GM23248 (cell line): ENCODE results near the gene KRTDAP. TPM values are rescaled to one million over a fixed set of nuclear protein-coding genes. Genes with fewer than 3 reads are reported as not detected.

Experiments
- DNase-seq: peaks from one replicate; pipeline ENCODE4 v3.0.0-alpha.2; 2015
- H2AFZ ChIP-seq: fragments of 200-600 bp; sonication (generic); 2 replicates; pipeline ENCODE4 v1.6.1; 2016; ENCODE audit warnings: antibody characterized with exemption
- H3F3A ChIP-seq: fragments of 200-600 bp; sonication (generic); 2 replicates; pipeline ENCODE4 v1.6.1; 2016; ENCODE audit warnings: mild to moderate bottlenecking, antibody characterized with exemption, mixed run types; ENCODE audit not compliant: insufficient read depth
- H3K27ac ChIP-seq: fragments of 200-600 bp; sonication (generic); 2 replicates; pipeline ENCODE4 v1.5.1; 2016; ENCODE audit warnings: mild to moderate bottlenecking
- H3K27me3 ChIP-seq: fragments of 200-600 bp; sonication (generic); replicated peaks from 2 replicates; pipeline ENCODE4 v1.6.1; 2016; ENCODE audit warnings: mild to moderate bottlenecking; ENCODE audit not compliant: insufficient read depth
- H3K36me3 ChIP-seq: fragments of 200-600 bp; sonication (generic); 2 replicates; pipeline ENCODE4 v1.6.1; 2016; ENCODE audit warnings: low read depth, mild to moderate bottlenecking
- H3K4me1 ChIP-seq: fragments of 200-600 bp; sonication (generic); 2 replicates; pipeline ENCODE4 v1.6.1; 2016; ENCODE audit warnings: mild to moderate bottlenecking; ENCODE audit not compliant: insufficient read depth
- H3K4me2 ChIP-seq: fragments of 200-600 bp; sonication (generic); one replicate; pipeline ENCODE4 v1.6.1; 2016; ENCODE audit warnings: mild to moderate bottlenecking; ENCODE audit not compliant: unreplicated experiment
- H3K4me3 ChIP-seq: fragments of 200-600 bp; sonication (generic); 2 replicates; pipeline ENCODE4 v1.5.1; 2016; ENCODE audit warnings: mild to moderate bottlenecking
- H3K79me2 ChIP-seq: fragments of 200-600 bp; sonication (generic); 2 replicates; pipeline ENCODE4 v1.6.1; 2016; ENCODE audit warnings: mild to moderate bottlenecking; ENCODE audit not compliant: insufficient read depth
- H3K9ac ChIP-seq: fragments of 200-600 bp; sonication (generic); 2 replicates; pipeline ENCODE4 v1.6.1; 2016; ENCODE audit warnings: mild to moderate bottlenecking
- H3K9me2 ChIP-seq: fragments of 200-600 bp; sonication (generic); 2 replicates; pipeline ENCODE4 v1.6.1; 2016; ENCODE audit warnings: mixed run types, mild to moderate bottlenecking, moderate library complexity; ENCODE audit not compliant: insufficient read depth
- H3K9me3 ChIP-seq: fragments of 200-600 bp; sonication (generic); one replicate; pipeline ENCODE4 v1.6.1; 2017; ENCODE audit warnings: low read depth
- H4K20me1 ChIP-seq: fragments of 200-600 bp; sonication (generic); 2 replicates; pipeline ENCODE4 v1.6.0; 2016; ENCODE audit not compliant: insufficient read depth
- EZH2 ChIP-seq: fragments of 200-600 bp; sonication (generic); IDR thresholded peaks from 2 replicates; pipeline ENCODE4 v1.6.1; 2018; ENCODE audit warnings: antibody characterized with exemption, mild to moderate bottlenecking; ENCODE audit not compliant: insufficient read depth, poor library complexity, severe bottlenecking
- EZH2phosphoT487 ChIP-seq: fragments of 200-600 bp; sonication (generic); IDR thresholded peaks from 2 replicates; pipeline ENCODE4 v1.6.1; 2018; ENCODE audit warnings: antibody characterized with exemption, moderate library complexity, mild to moderate bottlenecking, low read depth; ENCODE audit not compliant: insufficient read depth
- WGBS, 2 experiments: methylation state at CpG; one replicate each; pipeline ENCODE4 v1.1.6; 2015 to 2017; ENCODE audit warnings: low lambda C conversion rate in 2 of 2, low coverage in 1 of 2; ENCODE audit errors: missing lambda C conversion rate in 2 of 2; 5-methylcytosine and 5-hydroxymethylcytosine counted together
- in situ Hi-C: fragments of 300-500 bp; cut with MboI; formaldehyde crosslinking; loops from 2 replicates; pipeline ENCODE4 v1.15.0; 2020
- polyA plus RNA-seq: library from polyadenylated mRNA; unstranded; fragments of >200 nt; fragmentation: Nextera tagmentation; extraction: Ambion mirVana; gene quantifications from 2 replicates; pipeline ENCODE4 v1.2.1, GENCODE V29; 2016
- total RNA-seq: library from RNA; depleted of rRNA; stranded (reverse); fragments of >200 nt; shearing (Covaris generic); gene quantifications from 2 replicates; pipeline ENCODE4 v1.2.3, GENCODE V29; 2014

Gene KRTDAP
- total and polyA plus RNA-seq, 2 experiments from 2014 or later: not detected

- no peaks in the 10 kb centered on the region for H3K9me2 ChIP-seq
- H3K27me3 ChIP-seq: no peaks in the 10 kb centered on the region
- DNase-seq: no peak
- H3K79me2 ChIP-seq: no peaks in the 10 kb centered on the region
- H3K4me1 ChIP-seq: peaks cover 16% of the 10 kb centered on the region
- H4K20me1 ChIP-seq: no peaks in the 10 kb centered on the region
- H3K4me3 ChIP-seq: no peak overlapping the region
- H2AFZ ChIP-seq: no peak overlapping the region
- WGBS, 2 experiments: 72 to 77% methylated on average over 7 of the region's 7 CpGs
- H3K4me2 ChIP-seq: no peak overlapping the region
- in situ Hi-C loops: no loop called here
- no peaks in the 10 kb centered on the region for H3K9me3 ChIP-seq
- H3K36me3 ChIP-seq: no peaks in the 10 kb centered on the region
- TF ChIP-seq EZH2 (no peak), EZH2phosphoT487 (no peak)
- no peak overlapping the region for H3K9ac ChIP-seq
- H3K27ac ChIP-seq: no peak overlapping the region
- H3F3A ChIP-seq: no peaks in the 10 kb centered on the region
These were observed 21.1 kb upstream of the KRTDAP start for GRCh38 chr19:35511337-35511736.

DNA sequence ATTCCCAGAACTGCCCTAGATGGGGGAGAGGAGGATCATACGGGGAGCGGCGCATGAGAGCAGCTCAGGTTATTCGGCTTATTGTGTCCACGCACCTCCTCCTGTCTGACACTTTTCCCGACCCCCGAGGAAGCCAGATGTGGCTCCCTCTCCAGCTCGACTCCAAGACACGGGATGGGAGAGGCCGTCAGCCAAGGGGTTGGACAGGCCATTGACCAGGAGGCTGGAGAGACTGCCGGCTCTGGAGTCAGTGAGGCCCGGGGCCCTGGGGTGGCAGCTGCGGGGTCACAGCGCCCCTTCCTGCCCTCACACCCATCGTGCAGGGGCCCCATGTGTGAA, 20.3 kb upstream of the KRTDAP start:
- Histone ChIP-seq H3K4me3 (peak overlapping the region; percentile 75; the same call in 1 of the 2 replicates), H3K36me3 (no peaks in the 10 kb centered on the region), H3K9me3 (no peaks in the 10 kb centered on the region), H3K9me2 (no peaks in the 10 kb centered on the region), H2AFZ (peak overlapping the region; percentile 92; the same call in 1 of the 2 replicates), H3K9ac (no peak overlapping the region), H4K20me1 (no peaks in the 10 kb centered on the region), H3F3A (no peaks in the 10 kb centered on the region), H3K4me2 (peak overlapping the region; percentile 96), H3K27me3 (no peaks in the 10 kb centered on the region), H3K79me2 (no peaks in the 10 kb centered on the region), H3K4me1 (peaks cover 16% of the 10 kb centered on the region), H3K27ac (no peak overlapping the region)
- no peak for DNase-seq
- in situ Hi-C loops: no loop called here
- no peak for TF ChIP-seq EZH2
- WGBS, 2 experiments: 8 to 10% methylated on average over 12 to 15 of the region's 15 CpGs

DNA sequence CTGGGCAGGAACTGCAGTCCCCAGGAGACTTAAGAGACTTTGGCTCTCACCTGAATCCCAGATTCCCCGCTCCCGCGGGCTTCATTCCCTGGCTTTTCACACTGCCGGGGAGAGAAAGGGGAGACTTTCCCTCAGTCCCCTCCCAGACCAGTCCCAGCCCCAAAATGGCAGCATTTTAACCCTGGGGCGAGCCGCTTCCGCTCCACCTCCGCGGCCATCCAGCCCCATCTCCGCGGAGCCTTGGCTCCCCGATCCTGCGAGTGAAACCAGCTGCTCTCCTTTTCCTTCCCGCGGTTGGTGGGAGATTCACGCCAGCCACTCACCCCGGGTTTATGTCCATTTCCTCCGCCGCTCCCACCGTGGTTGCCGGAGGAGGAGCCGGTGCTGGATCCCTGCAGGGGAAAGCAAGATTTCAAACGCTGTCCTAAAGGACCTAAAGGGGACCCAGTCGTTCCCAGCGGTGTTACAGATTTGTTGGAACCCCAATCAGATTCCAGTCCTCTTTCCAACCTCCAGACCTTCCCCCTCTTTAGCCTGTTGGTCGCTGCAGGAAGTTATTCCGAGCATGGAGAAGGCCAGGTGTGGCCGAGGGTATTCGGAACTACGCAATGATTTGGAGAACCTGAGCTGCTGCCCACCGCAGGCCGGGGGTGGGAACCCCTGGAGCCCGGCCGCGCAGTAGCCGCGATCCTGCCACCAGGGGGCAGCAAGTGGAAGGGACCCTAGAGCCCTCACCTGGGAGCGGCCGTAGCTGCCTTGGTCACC, 19.8 kb upstream of the KRTDAP start:
- Histone ChIP-seq H3F3A (no peaks in the 10 kb centered on the region), H3K79me2 (no peaks in the 10 kb centered on the region), H2AFZ (peak overlapping the region; percentile 92), H3K4me3 (peak overlapping the region; percentile 75), H3K27me3 (no peaks in the 10 kb centered on the region), H3K4me1 (peaks cover 16% of the 10 kb centered on the region), H3K27ac (no peak overlapping the region), H4K20me1 (no peaks in the 10 kb centered on the region), H3K9ac (peak overlapping the region; percentile 50), H3K9me2 (no peaks in the 10 kb centered on the region), H3K36me3 (no peaks in the 10 kb centered on the region), H3K9me3 (no peaks in the 10 kb centered on the region), H3K4me2 (peak overlapping the region; percentile 96)
- in situ Hi-C loops: no loop called here
- peak; percentile 64 for DNase-seq
- WGBS, 2 experiments: 2 to 4% methylated on average over 38 to 39 of the region's 39 CpGs
- TF ChIP-seq EZH2phosphoT487: no peak
- no peak for TF ChIP-seq EZH2

DNA sequence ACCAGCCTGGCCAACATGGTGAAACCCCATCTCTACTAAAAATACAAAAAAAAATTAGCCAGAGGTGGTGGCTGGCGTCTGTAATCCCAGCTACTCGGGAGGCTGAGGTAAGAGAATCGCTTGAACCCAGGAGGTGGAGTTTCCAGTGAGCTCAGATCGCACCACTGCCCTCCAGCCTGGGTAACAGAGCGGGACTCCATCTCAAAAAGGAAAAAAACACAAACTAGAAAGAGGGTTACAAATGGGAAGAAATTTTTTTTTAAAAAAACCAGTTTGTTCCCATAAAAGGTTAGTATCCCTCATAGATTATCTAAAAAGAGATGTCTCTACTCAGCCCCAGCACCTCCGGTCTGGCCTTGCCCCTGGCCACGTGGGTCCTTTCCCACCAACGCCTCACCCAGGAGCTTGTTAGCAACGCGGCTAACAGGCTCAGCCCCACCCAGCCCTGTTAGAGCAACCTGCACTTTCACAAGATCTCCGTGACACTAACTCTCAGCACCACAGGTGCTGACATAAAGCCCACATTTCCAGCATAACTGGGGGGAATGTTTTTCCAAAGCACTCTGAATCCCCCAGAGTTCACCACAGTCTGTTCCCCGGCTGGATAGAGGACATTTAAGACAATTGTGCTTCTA, 18.9 kb upstream of the KRTDAP start:
- WGBS, 2 experiments: 21 to 29% methylated on average over 12 of the region's 12 CpGs

More for the DNA sequence above, 18.9 kb upstream of the KRTDAP start:
- H3K79me2 ChIP-seq: no peaks in the 10 kb centered on the region
- peak; percentile 38 for DNase-seq
- H3K9ac ChIP-seq: no peak overlapping the region
- H3K9me2 ChIP-seq: no peaks in the 10 kb centered on the region
- peaks cover 12% of the 10 kb centered on the region for H3K4me1 ChIP-seq
- H4K20me1 ChIP-seq: no peaks in the 10 kb centered on the region
- peak overlapping the region; percentile 75; the same call in 1 of the 2 replicates for H3K4me3 ChIP-seq
- peak overlapping the region; percentile 92; the same call in 1 of the 2 replicates for H2AFZ ChIP-seq
- in situ Hi-C loops: no loop called here
- no peaks in the 10 kb centered on the region for H3K9me3 ChIP-seq
- no peak overlapping the region for H3K27ac ChIP-seq
- no peak for TF ChIP-seq EZH2
- no peak for TF ChIP-seq EZH2phosphoT487
- no peak overlapping the region for H3K4me2 ChIP-seq
- H3K36me3 ChIP-seq: no peaks in the 10 kb centered on the region
- no peaks in the 10 kb centered on the region for H3F3A ChIP-seq
- no peaks in the 10 kb centered on the region for H3K27me3 ChIP-seq
